NCI-H524 (cell line): ENCODE data around the gene GALNT6.

ENCODE experiments used
- DNase-seq, 2 experiments: peaks; one replicate each; lab custom pipeline; 2025; lab: John Stamatoyannopoulos, UW

The GALNT6 gene

GRCh38 chr12:51404627-51405026, 13.4 kb upstream of the GALNT6 start:
- DNase-seq, result no peak

- DNase-seq, result no peak
These were observed 12.5 kb upstream of the GALNT6 start for GRCh38 chr12:51403681-51404136.

GRCh38 chr12:51403159-51403558, 12.0 kb upstream of the GALNT6 start:
- no peak for DNase-seq

GRCh38 chr12:51401900-51402299, 10.7 kb upstream of the GALNT6 start:
- DNase-seq, result no peak

- DNase-seq, result no peak
These were observed 10.3 kb upstream of the GALNT6 start for GRCh38 chr12:51401486-51401885.

GRCh38 chr12:51401020-51401419, 9.8 kb upstream of the GALNT6 start:
- no peak for DNase-seq

GRCh38 chr12:51399891-51400290, 8.7 kb upstream of the GALNT6 start:
- DNase-seq, result no peak

GRCh38 chr12:51397670-51398069, 6.5 kb upstream of the GALNT6 start:
- DNase-seq, result no peak

GRCh38 chr12:51395283-51396230, 4.4 kb upstream of the GALNT6 start:
- DNase-seq, result no peak

GRCh38 chr12:51393676-51394545, 2.7 kb upstream of the GALNT6 start:
- no peak for DNase-seq

GRCh38 chr12:51392556-51393237, 1.5 kb upstream of the GALNT6 start:
- DNase-seq, result no peak

GRCh38 chr12:51390891-51391282, 319 bp downstream of the GALNT6 start:
- DNase-seq, result no peak

GRCh38 chr12:51390457-51390856, 749 bp downstream of the GALNT6 start:
- DNase-seq, result no peak

GRCh38 chr12:51389302-51389999, 1.8 kb downstream of the GALNT6 start:
- DNase-seq, result no peak

GRCh38 chr12:51388846-51389245, 2.4 kb downstream of the GALNT6 start:
- no peak for DNase-seq

- DNase-seq, result no peak
These were observed 3.0 kb downstream of the GALNT6 start for GRCh38 chr12:51388069-51388799.

- no peak for DNase-seq
These were observed 4.9 kb downstream of the GALNT6 start for GRCh38 chr12:51386351-51386750.

- DNase-seq, result peak in 1 of 2 experiments; percentile 8
These were observed 7.8 kb downstream of the GALNT6 start for GRCh38 chr12:51383269-51383905.

GRCh38 chr12:51382173-51382572, 9.0 kb downstream of the GALNT6 start:
- peak in 1 of 2 experiments; percentile 14 for DNase-seq
